ENCODE results near the gene ACSM6. TPM values are rescaled to one million over a fixed set of nuclear protein-coding genes. Genes with fewer than 3 reads are reported as not detected.

ACSM6 gene
- total and polyA plus RNA-seq, 2 of the 8 experiments (the other 6 are each of a cell fraction or from before 2014, with no cell fraction given): 0.33 TPM; not detected in 1

DNA sequence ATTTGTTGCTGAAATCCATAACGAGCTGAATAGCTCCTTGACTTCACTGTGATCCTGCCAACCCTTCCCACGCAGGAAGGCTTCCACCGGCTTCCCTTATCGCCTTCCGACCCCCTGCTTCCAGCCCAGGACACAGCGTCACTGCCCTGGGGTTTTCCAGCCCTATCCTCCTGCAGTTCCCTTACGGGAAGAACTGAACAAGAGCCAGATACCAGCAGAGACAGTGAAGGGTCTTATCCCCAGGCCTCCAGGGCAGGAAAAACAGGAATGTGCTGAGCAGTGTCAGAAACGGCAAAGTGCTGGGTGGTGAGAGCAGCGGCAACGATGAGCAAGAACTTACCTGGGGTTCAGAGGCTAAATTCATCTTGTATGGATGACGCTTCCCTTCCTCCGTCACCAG, 74.4 kb downstream of the ACSM6 start (continued):
- TF ChIP-seq ATF2 (IDR thresholded peaks at IDR 0.05; ENCODE audit: low read length) (no peak), TAF7 (optimal IDR thresholded peaks at IDR 0.05; ENCODE audit: borderline replicate concordance, low read depth, low read length) (no peak)

All from H1 (cell line).